Brain pericyte (primary cell): ENCODE results near the gene ENOX1.
"Not testable (repeated sequence)": the region's sequence is repeated elsewhere in the genome, so short reads cannot be mapped to it uniquely, and the experiment has no call there.

Source experiments
- DNase-seq: peaks from one replicate; pipeline ENCODE4 v3.0.0-alpha.2; 2012; ENCODE audit warnings: low read depth, low spot score

The ENOX1 gene

DNA sequence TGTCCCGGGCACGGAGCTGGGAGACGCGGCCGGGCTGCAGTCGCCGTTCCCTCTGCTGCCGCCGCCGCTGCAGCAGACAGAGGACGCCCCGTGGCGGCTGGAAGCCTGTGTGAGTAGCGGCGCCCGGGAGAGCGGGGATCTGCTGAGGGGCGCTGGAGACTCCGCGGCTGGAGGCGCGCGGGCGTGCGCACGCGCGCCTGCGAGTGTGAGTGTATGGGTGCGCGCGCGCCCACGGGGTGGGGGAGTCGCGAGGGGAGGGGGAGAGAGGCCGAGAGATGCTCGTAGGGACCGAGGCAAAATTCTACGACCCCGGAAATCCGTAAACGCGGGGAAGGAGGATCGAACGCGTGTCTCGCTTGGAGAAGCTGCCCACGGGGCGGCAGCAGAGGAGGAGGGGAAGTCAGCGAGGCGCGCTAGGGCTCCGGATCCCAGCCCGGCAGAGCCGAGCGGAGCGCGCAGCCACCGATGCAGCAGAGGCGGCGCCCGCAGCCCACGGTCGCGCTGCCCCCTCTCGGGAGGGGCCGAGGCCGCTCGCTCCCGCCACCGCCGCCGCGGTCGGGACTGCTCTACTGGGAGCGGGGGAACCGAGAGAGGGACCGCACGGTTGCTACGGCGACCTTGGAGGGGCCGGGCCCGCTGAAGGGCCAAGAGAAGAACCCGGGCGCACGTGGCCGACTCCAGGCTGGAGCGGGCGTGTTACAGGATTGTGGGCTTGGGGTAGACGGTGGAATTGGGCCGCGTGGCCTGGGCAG lies at the start of gene ENOX1:
ENOX1 (minus strand) TSS at position 207 of the 752 bp plus-strand sequence.
- no peak for DNase-seq

DNA sequence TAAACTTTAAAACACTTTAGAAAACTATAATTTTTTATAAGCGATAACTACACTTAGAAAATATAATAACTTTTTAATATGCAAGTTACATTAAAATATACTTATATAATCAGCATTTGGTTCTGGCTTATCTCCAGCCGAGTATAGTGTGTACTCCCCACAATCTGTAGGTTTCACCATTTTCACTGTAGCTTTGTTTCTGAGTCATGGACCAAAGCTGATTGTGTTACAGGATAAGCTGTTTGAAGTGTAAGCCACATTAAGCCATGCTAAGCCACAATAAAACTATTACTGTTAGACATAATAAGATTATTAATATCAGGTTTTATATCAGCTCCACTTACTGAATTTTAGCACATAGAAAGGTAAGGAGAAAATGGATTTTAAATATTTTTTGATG lies 48.9 kb upstream of the ENOX1 start:
- no peak for DNase-seq

DNA sequence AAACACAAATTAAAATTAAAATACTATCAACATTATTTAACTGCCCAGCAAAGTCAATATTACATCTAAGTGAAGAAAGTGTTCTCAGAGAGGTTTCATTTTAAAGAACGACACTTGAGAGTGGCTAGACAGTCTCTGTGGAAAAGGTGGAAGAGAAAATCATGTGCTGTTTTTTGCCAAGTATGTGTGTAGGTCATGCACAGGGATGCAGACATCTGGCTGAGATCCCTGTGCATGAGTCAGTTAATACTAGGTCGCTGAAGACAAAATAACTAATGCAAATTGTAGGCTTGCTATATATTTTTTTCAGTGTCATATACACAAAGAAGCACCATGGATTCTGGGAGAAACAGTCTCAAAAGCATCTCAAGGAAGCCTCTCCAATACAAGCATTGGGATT lies 44.3 kb upstream of the ENOX1 start:
- DNase-seq: no peak

DNA sequence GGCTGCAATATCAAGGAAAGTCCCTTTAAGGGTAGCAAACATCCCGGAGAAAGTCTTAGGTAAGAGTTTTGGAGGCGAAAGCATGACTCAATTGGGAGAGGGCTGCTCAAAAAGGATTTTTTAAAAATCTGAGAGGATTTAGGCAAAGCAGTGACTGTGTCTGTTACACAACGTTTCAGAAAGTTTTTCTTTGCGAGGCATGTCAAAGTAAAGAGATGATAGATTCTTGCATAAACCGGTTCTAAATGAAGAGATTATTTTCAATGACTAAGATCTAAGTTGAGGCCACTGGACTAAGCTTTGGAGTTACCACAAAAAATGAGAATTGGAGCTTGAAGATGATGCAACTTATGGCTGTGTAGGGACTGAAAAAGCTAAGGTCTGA lies 43.7 kb upstream of the ENOX1 start:
- DNase-seq: no peak

DNA sequence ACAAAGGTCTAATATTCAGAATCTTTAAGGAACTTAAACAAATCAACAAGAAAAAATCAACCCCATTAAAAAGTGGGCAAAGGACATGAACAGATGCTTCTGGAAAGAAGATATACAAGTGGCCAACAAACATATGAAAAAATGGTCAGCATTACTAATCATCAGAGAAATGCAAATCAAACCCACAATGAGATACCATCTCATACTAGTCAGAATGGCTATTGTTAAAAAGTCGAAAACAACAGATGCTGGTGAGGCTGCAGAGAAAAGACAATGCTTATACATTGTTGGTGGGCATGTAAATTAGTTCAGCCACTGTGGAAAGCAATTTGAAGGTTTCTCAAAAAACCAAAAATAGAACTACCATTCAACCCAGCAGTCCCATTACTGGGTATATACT lies 37.9 kb upstream of the ENOX1 start:
- not testable (repeated sequence) for DNase-seq

DNA sequence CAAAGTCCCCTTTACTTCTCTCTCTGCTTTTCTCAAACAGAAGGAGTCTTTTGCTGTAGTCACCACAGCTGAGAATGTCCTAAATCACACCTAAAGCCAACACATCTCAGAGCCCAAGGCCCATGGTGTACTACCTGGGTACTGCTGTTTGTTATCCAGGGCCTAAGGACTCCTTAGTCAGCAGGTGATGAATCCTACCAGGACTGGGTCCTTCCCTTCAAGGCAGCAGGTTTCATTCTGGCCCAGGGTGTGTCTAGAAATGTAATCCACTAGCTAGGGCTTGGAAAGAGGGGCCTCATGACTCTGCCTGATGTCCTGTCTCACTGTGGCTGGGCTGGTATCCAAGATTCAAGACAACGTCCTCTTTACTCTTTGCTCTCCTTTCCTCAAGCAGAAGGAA lies 36.2 kb upstream of the ENOX1 start:
- DNase-seq: no peak

DNA sequence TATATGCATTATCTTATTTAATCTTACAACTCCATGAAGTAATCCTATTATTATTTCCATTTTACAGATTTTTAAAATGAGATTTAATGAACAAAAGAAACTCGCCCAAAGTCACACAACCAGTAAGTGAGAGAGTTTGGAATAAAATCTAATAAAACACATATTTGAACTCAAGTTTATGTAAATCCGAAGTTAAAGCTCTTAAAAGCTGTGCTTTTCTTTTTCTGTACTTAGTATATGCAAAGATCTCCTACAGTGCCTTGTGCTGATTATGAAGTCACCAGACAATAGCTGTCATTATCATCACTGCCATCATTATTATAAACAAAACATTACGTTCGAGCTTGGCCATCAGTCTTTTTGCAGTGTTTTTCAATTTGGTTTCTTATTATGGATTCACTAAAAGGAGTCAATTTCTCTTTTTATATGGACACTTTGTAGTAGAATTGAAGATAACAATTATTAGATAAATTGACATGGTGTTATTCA lies 29.7 kb upstream of the ENOX1 start:
- no peak for DNase-seq

DNA sequence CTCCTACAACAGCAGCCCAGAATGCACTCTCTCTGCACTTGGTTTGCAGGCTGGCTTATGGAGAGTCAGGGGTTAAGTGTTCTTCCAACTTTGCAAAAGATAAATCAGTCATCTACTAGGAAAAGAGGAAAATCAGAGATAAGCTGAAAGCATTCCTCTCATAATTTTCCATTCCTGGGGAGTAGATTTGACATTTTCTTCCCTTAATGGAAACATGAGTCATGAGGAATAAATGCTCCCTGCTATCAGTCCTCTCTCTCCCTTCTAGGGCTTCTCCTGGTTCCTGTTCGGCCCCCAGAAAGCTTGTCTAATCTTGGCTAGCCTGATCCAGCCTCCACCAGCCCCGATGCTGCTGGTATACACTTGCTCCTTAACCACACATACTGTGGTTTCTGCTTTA lies 28.4 kb upstream of the ENOX1 start:
- DNase-seq: no peak

DNA sequence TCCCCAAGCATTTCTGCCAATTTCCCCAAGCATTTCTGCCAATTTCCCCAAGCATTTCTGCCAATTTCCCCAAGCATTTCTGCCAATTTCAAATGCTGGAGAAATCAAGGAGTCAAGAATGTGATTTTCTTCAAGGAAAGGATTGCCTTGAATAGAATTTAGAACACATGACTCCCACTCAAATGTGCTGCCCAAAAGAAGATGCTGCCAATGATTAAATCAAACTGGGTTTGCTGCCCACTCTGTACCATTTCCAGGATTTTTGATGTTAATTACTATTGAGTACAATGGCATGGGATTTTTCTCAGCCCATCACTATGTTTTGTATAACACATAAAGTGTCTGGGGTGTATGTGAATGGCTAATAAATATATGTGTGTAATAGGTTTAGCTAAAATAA lies 21.9 kb upstream of the ENOX1 start:
- no peak for DNase-seq

DNA sequence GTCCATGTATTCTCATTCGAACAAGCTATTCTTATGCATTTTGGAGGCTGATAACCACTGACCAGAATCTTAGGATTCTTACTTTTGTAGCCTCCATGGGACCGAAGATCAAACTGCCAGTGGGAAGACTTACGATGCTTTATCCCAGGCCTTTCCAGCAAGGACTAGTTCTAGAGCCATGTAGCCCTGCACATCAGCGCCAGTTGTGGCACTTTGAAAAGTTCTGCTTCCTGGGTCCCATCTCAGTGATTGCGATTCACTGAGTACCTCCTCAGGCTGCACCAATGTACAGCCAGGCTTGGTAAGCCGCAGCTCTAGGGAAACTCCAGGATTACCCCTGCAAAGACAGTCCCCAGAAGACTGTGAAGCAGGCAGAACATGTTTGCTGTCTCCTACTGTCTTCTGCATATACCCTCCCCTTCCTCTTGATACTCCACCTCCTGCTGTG lies 18.9 kb upstream of the ENOX1 start:
- no peak for DNase-seq

DNA sequence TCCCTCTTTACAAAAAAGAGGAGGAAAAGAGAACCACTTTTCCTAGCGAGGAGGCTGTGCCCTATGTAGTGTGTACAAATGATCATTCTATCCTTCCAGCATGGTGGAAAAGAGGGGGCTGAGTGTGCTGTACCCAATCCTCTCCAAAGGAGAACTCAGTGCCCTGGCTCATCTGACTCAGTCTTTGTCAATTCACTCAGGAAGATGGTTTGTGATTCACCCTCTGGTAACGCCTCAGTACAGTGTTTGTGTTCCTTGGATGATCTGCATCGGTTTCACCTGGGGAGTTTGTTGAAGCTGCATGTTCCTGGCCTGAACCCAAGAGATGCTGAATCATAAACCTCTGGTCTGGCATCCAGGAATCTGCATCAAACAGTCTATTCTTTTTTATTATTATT lies 18.3 kb upstream of the ENOX1 start:
- peak; percentile 72 for DNase-seq

DNA sequence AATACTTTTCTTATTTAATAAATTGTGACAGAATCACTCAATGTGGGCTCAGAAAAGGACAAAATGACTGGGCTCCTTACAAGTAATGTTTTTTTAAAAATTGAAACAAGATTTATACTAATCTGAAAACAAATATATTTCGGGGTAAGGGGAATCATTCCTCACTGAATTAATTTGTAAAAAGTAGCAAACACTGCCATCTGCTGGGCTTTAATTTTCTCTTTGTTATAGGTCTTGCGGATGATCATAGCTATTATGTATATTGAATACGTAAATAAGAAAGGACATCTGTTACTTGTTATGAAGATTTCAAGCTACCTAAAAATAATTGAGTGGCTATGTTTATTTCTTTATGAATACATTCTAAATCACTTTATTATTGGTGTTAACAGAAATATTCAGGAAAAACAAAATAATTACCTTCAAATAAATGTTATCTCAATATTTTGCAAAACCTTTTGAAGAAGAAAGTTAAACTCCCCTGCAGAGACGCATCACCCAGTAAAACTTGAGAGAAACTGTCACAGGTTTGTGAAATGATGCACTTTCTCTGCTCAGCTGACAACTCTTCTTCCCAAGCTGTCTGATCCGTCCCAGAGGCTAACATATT lies 17.8 kb upstream of the ENOX1 start:
- DNase-seq: peak; percentile 58

DNA sequence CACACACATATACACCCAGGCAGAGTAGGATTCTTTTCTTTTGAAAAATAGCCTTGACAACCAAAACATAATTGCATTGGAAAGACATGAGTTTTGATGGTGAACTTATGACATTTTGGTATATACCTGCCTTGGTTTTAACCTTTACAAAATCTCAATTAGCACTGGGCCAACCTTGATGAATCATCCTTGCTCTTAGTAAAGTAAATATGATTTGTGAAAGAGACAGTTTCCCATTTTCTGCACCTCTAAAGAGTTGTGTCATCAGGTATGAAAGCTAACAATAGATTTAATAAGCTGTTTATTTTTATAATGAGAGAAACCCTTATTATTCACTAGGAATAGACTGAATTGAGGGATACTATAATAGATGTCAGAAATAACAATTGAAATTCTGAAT lies 15.7 kb upstream of the ENOX1 start:
- DNase-seq: no peak

DNA sequence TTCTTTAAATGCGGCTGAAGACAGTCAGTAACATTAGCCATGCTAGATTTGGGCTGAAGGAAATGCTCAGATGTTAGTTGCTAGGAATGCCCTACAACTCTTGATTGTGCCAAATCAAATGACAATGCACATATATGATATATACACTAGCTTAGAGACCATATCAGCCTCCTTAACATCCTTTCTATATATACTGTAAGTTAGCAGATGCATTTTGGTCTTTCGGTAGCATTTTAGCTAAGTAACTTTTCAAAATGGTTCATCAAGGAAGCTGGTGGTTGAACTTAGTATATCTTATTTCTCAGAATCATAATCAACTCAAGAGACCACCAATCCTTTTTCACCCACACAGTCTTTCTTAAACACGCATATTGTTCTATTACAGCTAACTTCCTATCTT lies 14.1 kb upstream of the ENOX1 start:
- no peak for DNase-seq

DNA sequence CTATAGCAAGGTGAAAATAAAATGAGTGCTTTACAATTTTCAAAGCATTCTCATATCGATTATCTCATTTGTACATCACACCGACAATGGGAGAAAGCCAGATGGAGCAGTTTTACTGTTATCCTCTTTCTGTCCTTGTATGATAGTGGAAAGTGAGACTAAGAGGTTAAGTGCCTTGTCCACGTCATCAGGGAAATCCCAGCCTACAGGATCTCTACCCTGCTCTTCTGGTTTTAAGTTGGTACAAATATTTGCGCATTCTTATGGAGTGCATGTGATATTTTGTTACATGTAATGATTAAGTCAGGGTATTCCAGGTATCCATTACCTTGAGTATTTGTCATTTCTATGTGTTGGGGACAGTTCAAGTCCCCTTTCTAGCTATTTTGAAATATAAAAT lies 12.4 kb upstream of the ENOX1 start:
- no peak for DNase-seq

DNA sequence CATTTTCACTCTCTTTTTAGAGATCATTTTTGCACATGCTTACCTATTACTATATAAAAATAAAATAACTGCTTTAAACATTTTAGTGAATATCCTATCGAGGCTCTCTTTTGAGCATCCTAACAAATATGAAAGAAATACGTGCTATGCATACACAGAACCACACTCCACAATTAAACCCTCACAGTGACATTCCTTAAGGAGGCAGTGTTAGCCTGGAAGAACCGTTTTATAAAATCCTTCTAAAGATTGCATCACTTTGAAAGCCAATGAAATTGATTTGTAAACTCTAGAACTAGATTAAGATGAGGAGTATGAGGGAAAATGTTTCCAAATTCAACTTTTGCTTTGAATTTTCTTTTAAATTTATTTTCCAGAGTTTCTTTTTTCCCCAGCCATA lies 11.1 kb upstream of the ENOX1 start:
- DNase-seq: no peak

DNA sequence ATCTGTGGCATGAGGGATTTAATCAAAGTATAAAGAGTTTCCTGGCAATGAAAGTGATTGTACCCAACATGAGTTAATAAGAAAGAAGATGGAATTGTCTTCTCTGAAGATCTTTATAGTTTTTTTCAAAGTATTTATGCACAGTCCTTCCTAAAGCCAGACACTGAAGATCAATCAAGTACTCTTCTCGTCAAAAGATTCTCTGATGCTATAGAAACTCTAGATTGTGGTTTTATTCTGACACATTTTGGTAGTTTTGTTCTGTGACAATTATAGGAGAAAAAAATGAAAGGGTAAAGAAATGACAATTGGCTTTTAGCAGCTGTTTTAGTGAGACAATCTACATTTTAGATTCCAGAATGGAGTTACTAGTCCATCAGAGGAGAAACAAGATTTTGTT lies 10.4 kb upstream of the ENOX1 start:
- DNase-seq: no peak

DNA sequence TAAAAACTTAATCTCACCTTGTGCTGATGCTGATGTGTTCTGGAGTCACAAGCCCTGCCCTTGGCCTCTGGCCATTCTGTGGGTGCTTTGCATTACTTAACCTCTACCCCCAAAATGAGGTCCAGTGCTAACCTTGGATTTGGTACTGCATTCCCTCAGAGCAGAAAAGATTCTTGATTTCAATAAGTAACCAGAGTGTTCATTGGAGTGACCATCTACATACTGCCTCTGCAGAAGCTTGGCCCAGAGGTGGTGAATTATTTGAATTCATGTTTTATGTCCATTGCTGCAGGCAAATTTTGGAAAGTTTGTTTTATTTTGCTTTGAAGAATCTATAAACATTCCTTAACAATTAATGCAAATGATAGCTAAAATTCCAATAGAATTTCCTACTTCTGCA lies 7.6 kb upstream of the ENOX1 start:
- DNase-seq: no peak

DNA sequence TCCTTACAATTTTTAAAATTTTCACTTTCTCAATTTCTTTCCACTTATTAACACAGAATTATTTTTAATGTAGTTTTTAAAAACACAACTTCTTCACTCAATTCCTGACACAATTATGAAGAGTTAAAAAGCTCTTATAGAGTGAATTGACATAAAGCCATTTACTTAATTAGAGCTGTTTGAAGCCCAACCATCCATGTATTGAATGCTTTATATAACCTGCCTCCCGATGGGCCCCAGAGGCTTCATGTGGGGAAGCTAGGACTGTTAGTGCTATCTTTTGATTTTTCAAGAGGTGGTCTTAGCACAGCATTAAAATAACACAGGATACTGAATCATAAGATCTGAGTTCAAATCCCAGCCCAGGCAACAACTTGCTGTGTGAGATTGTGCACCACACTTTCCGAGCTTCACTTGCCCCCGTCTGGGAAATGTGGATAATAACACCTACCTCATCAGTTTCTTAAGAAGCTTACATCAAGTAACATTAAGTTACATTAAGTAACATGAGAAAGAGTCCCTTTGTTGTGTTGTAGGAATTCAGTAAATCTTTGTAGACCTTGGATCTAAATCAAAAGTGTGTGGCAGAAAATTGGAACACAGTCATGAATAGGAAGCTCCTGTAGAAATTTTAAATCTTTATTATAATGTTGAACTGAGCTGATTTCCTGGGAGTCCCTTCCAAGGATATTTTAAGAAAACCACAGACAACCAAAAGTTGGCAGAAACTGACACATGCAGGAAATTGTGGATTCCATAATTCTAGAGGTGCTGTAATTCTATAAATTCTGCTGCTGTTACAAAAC lies 5.5 kb upstream of the ENOX1 start:
- DNase-seq: no peak

DNA sequence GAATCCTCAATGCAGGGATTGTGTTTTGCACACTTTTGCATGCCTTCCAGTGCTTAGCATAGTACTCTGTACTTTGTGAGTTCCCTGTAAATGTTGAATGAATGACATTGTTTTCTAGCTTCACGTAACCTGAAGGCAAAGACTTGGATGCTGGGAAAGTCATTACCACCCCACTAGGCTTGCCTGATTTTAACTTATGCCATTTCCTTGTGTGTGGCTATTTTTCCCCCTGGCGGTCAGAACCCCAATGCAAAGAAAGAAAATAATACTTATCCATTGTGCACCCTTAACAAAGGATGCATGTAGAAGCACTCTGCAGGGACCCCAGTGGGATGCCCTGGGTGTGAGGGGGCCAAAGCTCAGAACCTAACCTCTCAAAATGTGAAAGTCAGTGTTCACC lies 1.2 kb upstream of the ENOX1 start:
- DNase-seq: no peak

DNA sequence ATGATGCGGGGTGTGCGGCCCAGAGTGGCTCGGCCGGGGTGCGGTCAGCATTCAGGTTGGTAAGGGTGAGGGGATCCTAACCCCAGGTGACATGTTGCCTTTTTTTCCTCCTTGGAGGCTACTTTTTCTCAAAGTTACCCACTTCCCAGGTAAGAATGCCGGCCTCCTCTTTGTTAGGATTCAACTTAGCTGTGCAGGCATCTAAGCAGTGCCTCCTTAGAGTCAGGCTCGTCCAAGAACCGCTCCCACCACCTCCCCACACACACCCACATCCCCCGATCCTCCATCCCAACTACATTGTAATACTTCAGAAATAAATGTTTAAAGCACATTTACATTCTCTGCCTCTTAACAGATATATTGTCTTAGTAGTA lies 733 bp upstream of the ENOX1 start:
- DNase-seq: no peak

DNA sequence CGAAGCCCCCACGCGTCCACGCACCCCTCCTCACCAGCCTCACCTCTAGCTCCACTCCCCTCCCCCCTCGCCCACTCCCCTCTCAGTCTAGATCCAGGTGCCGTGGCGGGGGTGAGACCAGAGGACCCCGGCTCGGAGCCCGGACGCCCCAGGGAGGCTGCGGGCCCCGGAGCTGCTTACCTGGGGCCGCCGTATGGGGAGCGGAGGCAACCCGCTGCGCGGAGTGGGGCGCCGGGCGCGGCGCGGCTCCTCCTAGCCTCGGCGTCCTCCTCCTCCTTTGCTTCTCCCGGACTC lies 353 bp downstream of the ENOX1 start:
- no peak for DNase-seq
